Measurements from ENCODE around the gene KRT25. TPM values are rescaled to one million over a fixed set of nuclear protein-coding genes. Genes with fewer than 3 reads are reported as not detected.
A peak's percentile ranks its signal among the peaks of the same experiment; 100 is the strongest.

KRT25 gene
- total RNA-seq, 1 donor from 2014 or later = not detected

- H3K27me3 Mint-ChIP-seq (ENCODE audit: unreplicated experiment) = peaks cover 2% of the 10 kb centered on the region
- H3K36me3 Mint-ChIP-seq (ENCODE audit: unreplicated experiment) = no peaks in the 10 kb centered on the region
- peaks cover 5% of the 10 kb centered on the region for H3K4me1 Mint-ChIP-seq (ENCODE audit: low read depth, unreplicated experiment)
- no peak overlapping the region for H3K4me3 Mint-ChIP-seq (ENCODE audit: unreplicated experiment)
- TF ChIP-seq, protein P1, sequence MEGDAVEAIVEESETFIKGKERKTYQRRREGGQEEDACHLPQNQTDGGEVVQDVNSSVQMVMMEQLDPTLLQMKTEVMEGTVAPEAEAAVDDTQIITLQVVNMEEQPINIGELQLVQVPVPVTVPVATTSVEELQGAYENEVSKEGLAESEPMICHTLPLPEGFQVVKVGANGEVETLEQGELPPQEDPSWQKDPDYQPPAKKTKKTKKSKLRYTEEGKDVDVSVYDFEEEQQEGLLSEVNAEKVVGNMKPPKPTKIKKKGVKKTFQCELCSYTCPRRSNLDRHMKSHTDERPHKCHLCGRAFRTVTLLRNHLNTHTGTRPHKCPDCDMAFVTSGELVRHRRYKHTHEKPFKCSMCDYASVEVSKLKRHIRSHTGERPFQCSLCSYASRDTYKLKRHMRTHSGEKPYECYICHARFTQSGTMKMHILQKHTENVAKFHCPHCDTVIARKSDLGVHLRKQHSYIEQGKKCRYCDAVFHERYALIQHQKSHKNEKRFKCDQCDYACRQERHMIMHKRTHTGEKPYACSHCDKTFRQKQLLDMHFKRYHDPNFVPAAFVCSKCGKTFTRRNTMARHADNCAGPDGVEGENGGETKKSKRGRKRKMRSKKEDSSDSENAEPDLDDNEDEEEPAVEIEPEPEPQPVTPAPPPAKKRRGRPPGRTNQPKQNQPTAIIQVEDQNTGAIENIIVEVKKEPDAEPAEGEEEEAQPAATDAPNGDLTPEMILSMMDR (IDR thresholded peaks at IDR 0.05; ENCODE audit: partially characterized antibody, unreplicated experiment) = no peak
- H3K9me3 Mint-ChIP-seq (ENCODE audit: unreplicated experiment) = no peaks in the 10 kb centered on the region
- H3K27ac Mint-ChIP-seq (ENCODE audit: unreplicated experiment) = no peak overlapping the region
- no peak for DNase-seq
These were observed 36.0 kb upstream of the KRT25 start for GRCh38 chr17:40791111-40791510.

- Mint-ChIP-seq H3K4me3 (ENCODE audit: unreplicated experiment) (no peak within 1 kb of the TSS), H3K27me3 (ENCODE audit: unreplicated experiment) (peaks cover 2% of the 10 kb centered on the region), H3K9me3 (ENCODE audit: unreplicated experiment) (no peaks in the 10 kb centered on the region), H3K27ac (ENCODE audit: unreplicated experiment) (no peak within 1 kb of the TSS), H3K4me1 (ENCODE audit: low read depth, unreplicated experiment) (no peaks in the 10 kb centered on the region), H3K36me3 (ENCODE audit: unreplicated experiment) (no peaks in the 10 kb centered on the region)
- DNase-seq = no peak
- TF ChIP-seq, protein P1 (IDR thresholded peaks at IDR 0.05; ENCODE audit: partially characterized antibody, unreplicated experiment) = no peak
These were observed 27.3 kb upstream of the KRT25 start, which contains the start of gene KRT27 for GRCh38 chr17:40782450-40782849. Gene KRT27 (minus strand): TSS chr17:40782550. CDS start chr17:40782493, 57 bp downstream.

- no peaks in the 10 kb centered on the region for H3K36me3 Mint-ChIP-seq (ENCODE audit: unreplicated experiment)
- H3K27me3 Mint-ChIP-seq (ENCODE audit: unreplicated experiment) = no peaks in the 10 kb centered on the region
- H3K4me3 Mint-ChIP-seq (ENCODE audit: unreplicated experiment) = no peak overlapping the region
- no peaks in the 10 kb centered on the region for H3K4me1 Mint-ChIP-seq (ENCODE audit: low read depth, unreplicated experiment)
- no peak overlapping the region for H3K27ac Mint-ChIP-seq (ENCODE audit: unreplicated experiment)
- TF ChIP-seq, protein P1 (IDR thresholded peaks at IDR 0.05; ENCODE audit: partially characterized antibody, unreplicated experiment) = no peak
- no peaks in the 10 kb centered on the region for H3K9me3 Mint-ChIP-seq (ENCODE audit: unreplicated experiment)
- DNase-seq = peak; percentile 17
These were observed 24.2 kb upstream of the KRT25 start for GRCh38 chr17:40779181-40779909.

- H3K27ac Mint-ChIP-seq (ENCODE audit: unreplicated experiment) = no peak overlapping the region
These were observed 23.3 kb upstream of the KRT25 start for GRCh38 chr17:40778461-40778860.

GRCh38 chr17:40777971-40778370 is 22.8 kb upstream of the KRT25 start:
- TF ChIP-seq, protein P1 (IDR thresholded peaks at IDR 0.05; ENCODE audit: partially characterized antibody, unreplicated experiment) = no peak
- Mint-ChIP-seq H3K36me3 (ENCODE audit: unreplicated experiment) (no peaks in the 10 kb centered on the region), H3K4me3 (ENCODE audit: unreplicated experiment) (no peak overlapping the region), H3K27ac (ENCODE audit: unreplicated experiment) (no peak overlapping the region), H3K9me3 (ENCODE audit: unreplicated experiment) (no peaks in the 10 kb centered on the region), H3K4me1 (ENCODE audit: low read depth, unreplicated experiment) (no peaks in the 10 kb centered on the region), H3K27me3 (ENCODE audit: unreplicated experiment) (no peaks in the 10 kb centered on the region)
- no peak for DNase-seq

More at GRCh38 chr17:40778461-40778860, 23.3 kb upstream of the KRT25 start:
- Mint-ChIP-seq H3K4me3 (ENCODE audit: unreplicated experiment) (no peak overlapping the region), H3K27me3 (ENCODE audit: unreplicated experiment) (no peaks in the 10 kb centered on the region), H3K9me3 (ENCODE audit: unreplicated experiment) (no peaks in the 10 kb centered on the region), H3K36me3 (ENCODE audit: unreplicated experiment) (no peaks in the 10 kb centered on the region), H3K4me1 (ENCODE audit: low read depth, unreplicated experiment) (no peaks in the 10 kb centered on the region)
- TF ChIP-seq, protein P1 (IDR thresholded peaks at IDR 0.05; ENCODE audit: partially characterized antibody, unreplicated experiment) = no peak
- DNase-seq = no peak

Data from glutamatergic neuron (in vitro differentiated cells).